HG02623 (cell line): ENCODE data around the gene ZNF611.
"Not testable (repeated sequence)": the region's sequence is repeated elsewhere in the genome, so short reads cannot be mapped to it uniquely, and the experiment has no call there.

ENCODE experiments used
- ATAC-seq: cut with Tn5 transposase; IDR thresholded peaks from one replicate; pipeline ENCODE4 v1.9.1; 2021; ENCODE audit warnings: moderate library complexity; ENCODE audit not compliant: unreplicated experiment

Gene ZNF611

GRCh38 chr19:52720541-52720940 lies 14.3 kb downstream of the ZNF611 start:
- not testable (repeated sequence) for ATAC-seq

DNA sequence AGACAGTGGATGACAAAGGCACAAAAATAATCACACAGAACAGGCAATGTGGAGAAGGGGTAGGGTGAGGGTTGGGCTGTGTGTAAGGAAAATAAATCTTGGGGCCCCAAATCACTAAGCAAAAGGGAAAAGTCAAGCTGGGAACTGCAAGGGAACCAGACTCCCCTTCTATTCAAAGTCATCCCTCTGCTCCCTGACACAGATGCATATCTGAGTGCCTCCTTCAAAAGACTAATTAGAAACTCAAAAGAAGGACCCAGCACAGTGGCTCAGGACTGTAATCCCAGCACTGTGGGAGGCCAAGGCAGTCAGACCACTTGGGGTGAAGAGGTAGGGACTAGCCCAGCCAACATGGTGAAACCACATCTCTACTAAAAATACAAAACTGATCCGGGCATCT lies 18.3 kb downstream of the ZNF611 start:
- no peak for ATAC-seq

DNA sequence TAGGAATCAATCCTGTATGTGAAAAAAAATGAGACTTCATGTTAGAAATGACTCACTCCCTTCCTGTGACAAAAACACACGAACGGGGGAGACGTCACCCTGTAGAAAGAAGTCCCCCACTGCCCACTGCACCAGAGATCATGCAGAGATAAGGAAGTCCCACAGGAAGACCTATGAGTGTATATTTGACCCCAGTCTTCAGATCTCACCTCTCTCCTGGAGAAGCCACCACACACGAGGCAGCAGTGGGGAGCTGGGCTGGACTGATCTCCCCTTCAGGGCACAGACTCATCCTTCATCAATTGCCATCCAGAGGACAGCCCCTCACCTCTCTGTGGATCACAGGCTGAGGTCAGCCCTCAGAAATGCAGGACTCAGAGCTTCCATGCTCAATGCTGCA lies 18.9 kb downstream of the ZNF611 start:
- ATAC-seq, result not testable (repeated sequence)

DNA sequence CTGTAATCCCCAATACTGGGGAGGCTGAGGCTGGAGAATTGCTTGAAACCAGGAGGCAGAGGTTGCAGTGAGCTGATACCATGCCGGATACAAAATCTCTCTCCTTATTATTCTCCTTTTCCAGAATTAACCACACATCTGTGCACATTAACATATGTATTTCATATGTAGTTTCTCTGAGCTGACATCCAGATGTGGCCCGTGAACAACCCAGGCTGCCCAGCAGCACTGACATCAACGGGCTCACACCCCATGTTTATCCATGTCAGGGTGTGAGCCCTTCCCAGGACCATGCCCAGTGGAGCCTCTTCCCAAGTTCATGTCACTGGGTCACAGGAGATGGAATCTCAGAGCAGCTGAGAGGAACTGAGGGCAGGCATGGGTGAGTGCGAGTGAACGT lies 19.5 kb downstream of the ZNF611 start:
- not testable (repeated sequence) for ATAC-seq

- not testable (repeated sequence) for ATAC-seq
Measured at GRCh38 chr19:52713051-52713450, 21.8 kb downstream of the ZNF611 start.

DNA sequence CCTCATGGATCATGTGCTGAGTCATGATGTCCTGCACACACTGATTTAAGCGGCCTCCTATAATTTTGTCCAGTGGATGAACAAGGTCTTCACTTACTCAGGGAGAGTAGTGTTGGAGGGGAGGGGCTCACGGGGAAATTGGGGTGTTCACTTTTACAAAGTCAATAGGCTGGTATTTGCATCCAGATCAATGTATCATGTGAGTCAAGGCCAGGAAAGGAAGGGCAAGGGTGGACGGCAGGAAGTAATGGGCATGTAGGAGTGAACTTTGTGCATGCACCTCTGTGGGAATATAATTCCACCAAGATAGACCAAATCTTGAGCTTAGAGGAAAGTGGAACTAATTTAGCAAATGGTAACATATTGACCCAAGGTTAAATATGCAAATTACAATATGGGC lies 23.2 kb downstream of the ZNF611 start:
- ATAC-seq, result not testable (repeated sequence)

DNA sequence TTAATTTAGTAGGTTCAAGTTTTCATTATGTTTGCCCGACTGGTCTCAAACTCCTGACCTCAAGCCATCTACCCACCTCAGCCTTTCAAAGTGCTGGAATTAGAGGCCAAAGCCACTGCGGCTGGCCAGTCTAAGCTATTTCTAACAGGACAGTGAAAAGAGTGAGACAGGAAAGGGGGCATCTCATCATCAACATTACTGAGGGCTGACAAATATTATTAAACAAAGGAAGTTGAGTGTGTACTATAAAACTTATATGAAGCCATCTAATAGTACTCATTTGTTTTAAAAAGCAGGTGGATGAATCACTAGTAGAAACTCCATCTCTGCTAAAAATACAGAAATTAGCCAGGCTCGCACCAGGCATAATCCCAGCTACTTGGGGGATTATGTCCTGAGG lies 24.3 kb downstream of the ZNF611 start:
- no peak for ATAC-seq

- not testable (repeated sequence) for ATAC-seq
Measured at GRCh38 chr19:52705615-52706014, 29.2 kb downstream of the ZNF611 start.

- ATAC-seq, result no peak
Measured at GRCh38 chr19:52703917-52704316, 30.9 kb downstream of the ZNF611 start.

- ATAC-seq, result no peak
Measured at GRCh38 chr19:52700673-52701072, 34.2 kb downstream of the ZNF611 start.

DNA sequence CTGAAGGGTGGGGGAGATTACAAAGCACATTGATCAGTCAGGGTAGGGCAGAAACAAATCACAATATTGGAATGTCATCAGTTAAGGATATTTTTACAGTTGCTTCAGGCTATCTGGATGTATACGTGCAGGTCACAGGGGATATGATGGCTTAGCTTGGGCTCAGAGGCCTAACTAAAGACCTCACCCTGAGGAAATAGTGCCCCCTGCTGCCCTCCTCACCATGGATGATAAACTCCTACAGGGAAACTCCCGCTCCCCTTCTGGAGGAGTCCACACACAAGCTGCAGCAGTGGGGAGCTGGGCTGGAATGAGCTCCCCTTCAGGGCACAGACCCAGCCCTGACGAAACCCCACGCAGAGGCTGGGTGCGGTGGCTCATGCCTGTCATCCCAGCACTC lies 35.3 kb downstream of the ZNF611 start:
- ATAC-seq, result not testable (repeated sequence)

DNA sequence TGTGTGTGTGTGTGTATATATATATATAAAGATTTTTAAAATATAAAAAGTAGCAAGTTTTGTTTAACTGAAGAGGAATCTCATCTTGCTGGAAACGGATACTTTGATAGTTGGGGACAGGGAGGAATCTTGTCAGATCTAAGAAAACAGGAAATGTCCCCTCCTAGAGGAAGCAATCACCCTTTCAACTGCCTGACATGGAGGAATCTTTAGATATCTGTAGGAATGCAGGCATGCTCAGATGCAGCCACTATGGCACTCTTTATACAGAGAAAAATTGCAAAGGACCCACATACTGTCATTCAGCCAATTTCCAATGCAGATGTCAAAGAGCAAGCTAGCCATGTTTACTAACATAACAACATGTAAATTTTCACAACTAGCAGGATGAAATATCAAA lies 38.8 kb downstream of the ZNF611 start:
- no peak for ATAC-seq

GRCh38 chr19:52694921-52695320 lies 39.9 kb downstream of the ZNF611 start:
- ATAC-seq, result no peak

GRCh38 chr19:52694281-52694680 lies 40.6 kb downstream of the ZNF611 start:
- ATAC-seq, result not testable (repeated sequence)

- ATAC-seq, result no peak
Measured at GRCh38 chr19:52692431-52693008, 42.3 kb downstream of the ZNF611 start.

DNA sequence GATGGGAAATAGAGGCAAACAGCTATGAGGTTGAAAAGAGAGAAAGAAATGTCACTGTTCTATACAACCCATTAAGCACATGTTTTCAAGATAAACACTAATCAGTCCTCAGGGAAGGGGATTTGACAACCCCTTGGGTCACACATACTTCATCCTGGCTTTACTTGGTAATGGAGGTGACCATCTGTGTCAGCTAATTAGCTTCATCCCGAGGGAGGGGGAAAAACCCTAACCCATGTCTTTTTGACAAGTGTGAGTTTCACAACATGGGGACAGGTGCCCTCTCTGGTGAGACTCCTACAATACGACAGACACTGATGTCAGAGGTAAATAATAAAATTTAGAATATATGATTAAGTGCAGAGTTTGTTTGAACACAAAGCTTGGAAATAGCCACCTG lies 43.1 kb downstream of the ZNF611 start:
- ATAC-seq, result no peak

- ATAC-seq, result no peak
Measured at GRCh38 chr19:52691215-52691610, 43.6 kb downstream of the ZNF611 start.

DNA sequence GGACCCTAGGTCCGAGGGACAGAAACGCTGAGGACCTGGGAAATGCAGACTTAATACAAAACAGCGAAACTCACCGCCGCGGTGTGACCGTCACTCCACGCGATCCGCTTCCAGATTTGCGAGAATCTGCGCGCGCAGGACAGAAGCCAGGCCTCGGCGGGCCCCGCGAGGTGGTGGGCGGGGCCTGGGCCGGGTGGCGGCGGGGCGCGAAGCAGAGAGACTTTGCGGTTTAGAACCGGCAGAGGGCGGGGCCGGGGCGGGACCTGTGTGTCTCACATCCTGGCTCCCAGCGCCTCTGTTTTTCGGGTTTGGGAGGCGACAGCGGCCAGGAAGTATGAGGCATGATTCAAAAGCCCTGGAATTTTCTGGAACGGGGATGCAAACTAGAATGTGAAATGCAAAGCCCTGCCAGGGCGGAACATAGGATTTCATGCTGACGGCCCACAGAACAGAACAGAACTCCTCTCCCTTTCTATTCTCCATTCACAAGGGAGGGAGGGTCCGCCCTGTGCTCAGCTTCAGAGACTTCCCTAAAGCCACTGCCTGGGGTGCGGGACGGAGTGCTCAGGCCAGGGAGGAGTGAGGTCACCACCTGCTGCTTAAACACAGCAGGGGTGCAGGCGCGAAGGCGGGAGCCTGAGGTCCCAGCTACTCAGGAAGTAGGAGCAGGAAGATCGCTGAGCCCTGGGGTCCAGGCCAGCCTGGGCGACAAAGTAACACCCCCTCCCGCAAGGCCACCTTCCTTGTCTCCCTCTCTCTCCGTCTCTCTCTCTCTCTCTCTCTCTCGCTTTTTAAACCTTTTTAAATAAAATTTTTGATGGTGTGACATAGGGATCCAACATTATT lies 44.3 kb downstream of the ZNF611 start:
- peak; percentile 89 for ATAC-seq

DNA sequence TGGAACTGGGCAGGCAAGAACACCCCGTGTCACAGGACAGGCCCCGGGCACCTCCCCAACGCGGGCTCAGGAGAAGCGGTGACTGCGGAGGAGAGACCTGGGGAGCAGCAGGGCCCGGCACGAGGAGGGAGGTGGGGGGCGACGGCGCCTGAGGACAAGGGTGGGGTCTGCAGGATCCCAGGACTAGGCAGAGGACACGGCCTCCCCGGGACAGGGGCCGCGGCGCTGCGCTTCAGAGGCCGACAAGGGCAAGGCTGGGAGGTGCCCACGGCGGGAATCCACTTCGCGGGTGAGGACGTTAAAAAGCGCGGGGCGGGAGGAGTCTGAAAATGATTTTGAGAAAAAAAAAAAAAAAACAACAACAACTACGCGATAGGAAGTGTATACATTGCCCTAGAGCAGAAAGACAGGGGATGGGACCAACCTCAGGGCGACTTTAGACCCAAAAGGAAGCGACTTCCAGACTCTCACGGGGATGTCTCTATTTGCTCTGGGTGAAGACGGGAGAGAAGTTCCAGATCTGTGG lies 44.9 kb downstream of the ZNF611 start:
- ATAC-seq, result peak; percentile 11

- not testable (repeated sequence) for ATAC-seq
Measured at GRCh38 chr19:52688925-52689796, 45.7 kb downstream of the ZNF611 start.

DNA sequence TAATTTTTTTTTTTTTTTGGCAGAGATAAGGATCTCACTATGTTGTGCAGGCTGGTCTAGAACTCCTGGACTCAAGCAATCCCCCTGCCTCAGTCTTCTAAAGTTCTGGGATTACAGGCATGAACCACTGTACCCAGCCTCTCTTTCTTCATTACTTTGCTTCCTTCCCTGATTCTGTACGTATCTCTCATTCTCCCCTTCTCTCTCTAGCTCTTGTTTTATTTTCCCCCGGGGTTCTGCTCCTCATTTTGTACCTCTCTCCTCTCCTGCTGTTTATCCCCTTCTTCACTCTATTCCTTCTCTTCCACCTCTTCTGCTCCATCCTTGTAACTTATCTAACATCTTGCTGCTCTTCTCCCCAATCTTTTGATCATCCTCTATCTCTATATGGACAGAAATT lies 46.5 kb downstream of the ZNF611 start:
- no peak for ATAC-seq
